GOT3 (cell line): ENCODE data around the gene FYCO1.
A peak's percentile ranks its signal among the peaks of the same experiment; 100 is the strongest.

Experiments
- DNase-seq: peaks from one replicate; lab custom pipeline; 2025; ENCODE audit warnings: mixed read lengths; lab: John Stamatoyannopoulos, UW

The FYCO1 gene

GRCh38 chr3:45915518-45916231, 79.9 kb downstream of the FYCO1 start:
- peak; percentile 48 for DNase-seq

- DNase-seq: no peak
Observed at GRCh38 chr3:45915059-45915439, 80.6 kb downstream of the FYCO1 start.

GRCh38 chr3:45914362-45915058, 81.1 kb downstream of the FYCO1 start:
- no peak for DNase-seq

- DNase-seq: no peak
Observed at GRCh38 chr3:45912435-45912834, 83.2 kb downstream of the FYCO1 start.

- DNase-seq: no peak
Observed at GRCh38 chr3:45911511-45912226, 84.0 kb downstream of the FYCO1 start.

- DNase-seq: no peak
Observed at GRCh38 chr3:45910892-45911291, 84.7 kb downstream of the FYCO1 start.

- no peak for DNase-seq
Observed at GRCh38 chr3:45909542-45909941, 86.1 kb downstream of the FYCO1 start.

- no peak for DNase-seq
Observed at GRCh38 chr3:45908761-45909160, 86.9 kb downstream of the FYCO1 start.

GRCh38 chr3:45907769-45908705, 87.6 kb downstream of the FYCO1 start:
- DNase-seq: no peak

GRCh38 chr3:45906681-45907407, 88.8 kb downstream of the FYCO1 start:
- DNase-seq: no peak

GRCh38 chr3:45905755-45906154, 89.9 kb downstream of the FYCO1 start:
- DNase-seq: no peak

- no peak for DNase-seq
Observed at GRCh38 chr3:45904931-45905330, 90.7 kb downstream of the FYCO1 start.

GRCh38 chr3:45896956-45897355, 98.7 kb downstream of the FYCO1 start:
- no peak for DNase-seq

- no peak for DNase-seq
Observed at GRCh38 chr3:45895686-45896468, 99.7 kb downstream of the FYCO1 start.

- no peak for DNase-seq
Observed at GRCh38 chr3:45894015-45894414, 101.6 kb downstream of the FYCO1 start.

GRCh38 chr3:45892161-45892560, 103.5 kb downstream of the FYCO1 start:
- DNase-seq: no peak

- DNase-seq: no peak
Observed at GRCh38 chr3:45890405-45890804, 105.2 kb downstream of the FYCO1 start.

GRCh38 chr3:45889337-45889736, 106.3 kb downstream of the FYCO1 start:
- DNase-seq: no peak

GRCh38 chr3:45887759-45888511, 107.7 kb downstream of the FYCO1 start:
- DNase-seq: no peak

GRCh38 chr3:45887285-45887684, 108.3 kb downstream of the FYCO1 start:
- no peak for DNase-seq
